Liver (tissue), 3 donors: ENCODE results near the gene ZNF32.
"Not testable (repeated sequence)": the region's sequence is repeated elsewhere in the genome, so short reads cannot be mapped to it uniquely, and the experiment has no call there.

Source experiments
- GABPA ChIP-seq, 2 donors: IDR thresholded peaks in 1 of 2; conservative IDR thresholded peaks in 1 of 2; 2 replicates each; pipeline ENCODE4 v1.6.1; 2016; ENCODE audit warnings: antibody characterized with exemption in 2 of 2, mild to moderate bottlenecking in 1 of 2, moderate library complexity in 1 of 2
- JUND ChIP-seq, 2 donors: IDR thresholded peaks; 2 replicates each; pipeline ENCODE4 v1.6.1; 2016; ENCODE audit warnings: antibody characterized with exemption in 2 of 2
- NR2F2 ChIP-seq: IDR thresholded peaks from 2 replicates; pipeline ENCODE4 v1.6.1; 2016; ENCODE audit warnings: antibody characterized with exemption
- RAD21 ChIP-seq, 2 donors: IDR thresholded peaks; 2 replicates each; pipeline ENCODE4 v1.6.1; 2016; ENCODE audit warnings: antibody characterized with exemption in 2 of 2, mild to moderate bottlenecking in 2 of 2
- SP1 ChIP-seq: IDR thresholded peaks from 2 replicates; pipeline ENCODE4 v1.6.1; 2018; ENCODE audit warnings: antibody characterized with exemption, mild to moderate bottlenecking
- TAF1 ChIP-seq: conservative IDR thresholded peaks from 2 replicates; pipeline ENCODE4 v1.6.1; 2016; ENCODE audit warnings: antibody characterized with exemption, mild to moderate bottlenecking
- YY1 ChIP-seq: IDR thresholded peaks from 2 replicates; pipeline ENCODE4 v1.6.1; 2016; ENCODE audit warnings: antibody characterized with exemption, mild to moderate bottlenecking
- TF ChIP-seq, protein P1 (sequence below): fragments of 150-350 bp; IDR thresholded peaks from 2 replicates; pipeline ENCODE4 v1.5.1; 2017; ENCODE audit warnings: improper control_type of control experiment, low read depth, low read length; ENCODE audit not compliant: missing input control
- TF ChIP-seq, protein P2 (sequence below): IDR thresholded peaks from 2 replicates; pipeline ENCODE4 v1.6.1; 2016; ENCODE audit warnings: antibody characterized with exemption, mild to moderate bottlenecking
- TF ChIP-seq, protein P3 (sequence below): IDR thresholded peaks from 2 replicates; pipeline ENCODE4 v1.6.1; 2016; ENCODE audit warnings: antibody characterized with exemption
- donor health status: healthy.
- donor health status: healthy.

DNA sequence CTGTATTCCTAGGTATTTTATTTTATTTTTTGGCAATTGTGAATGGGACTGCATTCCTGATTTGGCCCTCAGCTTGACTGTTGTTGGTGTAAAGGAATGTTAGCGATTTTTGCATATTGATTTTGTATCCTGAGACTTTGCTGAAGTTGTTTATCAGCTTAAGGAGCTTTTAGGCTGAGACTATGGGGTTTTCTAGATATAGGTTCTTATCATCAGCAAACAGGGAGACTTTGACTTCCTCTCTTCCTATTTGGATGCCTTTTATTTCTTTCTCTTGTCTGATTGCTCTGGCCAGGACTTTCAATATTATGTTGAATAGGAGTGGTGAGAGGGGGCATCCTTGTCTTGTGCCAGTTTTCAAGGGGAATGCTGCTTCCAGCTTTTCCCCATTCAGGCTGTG lies 12.9 kb downstream of the ZNF32 start:
- TF ChIP-seq, protein P1, sequence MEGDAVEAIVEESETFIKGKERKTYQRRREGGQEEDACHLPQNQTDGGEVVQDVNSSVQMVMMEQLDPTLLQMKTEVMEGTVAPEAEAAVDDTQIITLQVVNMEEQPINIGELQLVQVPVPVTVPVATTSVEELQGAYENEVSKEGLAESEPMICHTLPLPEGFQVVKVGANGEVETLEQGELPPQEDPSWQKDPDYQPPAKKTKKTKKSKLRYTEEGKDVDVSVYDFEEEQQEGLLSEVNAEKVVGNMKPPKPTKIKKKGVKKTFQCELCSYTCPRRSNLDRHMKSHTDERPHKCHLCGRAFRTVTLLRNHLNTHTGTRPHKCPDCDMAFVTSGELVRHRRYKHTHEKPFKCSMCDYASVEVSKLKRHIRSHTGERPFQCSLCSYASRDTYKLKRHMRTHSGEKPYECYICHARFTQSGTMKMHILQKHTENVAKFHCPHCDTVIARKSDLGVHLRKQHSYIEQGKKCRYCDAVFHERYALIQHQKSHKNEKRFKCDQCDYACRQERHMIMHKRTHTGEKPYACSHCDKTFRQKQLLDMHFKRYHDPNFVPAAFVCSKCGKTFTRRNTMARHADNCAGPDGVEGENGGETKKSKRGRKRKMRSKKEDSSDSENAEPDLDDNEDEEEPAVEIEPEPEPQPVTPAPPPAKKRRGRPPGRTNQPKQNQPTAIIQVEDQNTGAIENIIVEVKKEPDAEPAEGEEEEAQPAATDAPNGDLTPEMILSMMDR = not testable (repeated sequence)
- TF ChIP-seq, protein P2, sequence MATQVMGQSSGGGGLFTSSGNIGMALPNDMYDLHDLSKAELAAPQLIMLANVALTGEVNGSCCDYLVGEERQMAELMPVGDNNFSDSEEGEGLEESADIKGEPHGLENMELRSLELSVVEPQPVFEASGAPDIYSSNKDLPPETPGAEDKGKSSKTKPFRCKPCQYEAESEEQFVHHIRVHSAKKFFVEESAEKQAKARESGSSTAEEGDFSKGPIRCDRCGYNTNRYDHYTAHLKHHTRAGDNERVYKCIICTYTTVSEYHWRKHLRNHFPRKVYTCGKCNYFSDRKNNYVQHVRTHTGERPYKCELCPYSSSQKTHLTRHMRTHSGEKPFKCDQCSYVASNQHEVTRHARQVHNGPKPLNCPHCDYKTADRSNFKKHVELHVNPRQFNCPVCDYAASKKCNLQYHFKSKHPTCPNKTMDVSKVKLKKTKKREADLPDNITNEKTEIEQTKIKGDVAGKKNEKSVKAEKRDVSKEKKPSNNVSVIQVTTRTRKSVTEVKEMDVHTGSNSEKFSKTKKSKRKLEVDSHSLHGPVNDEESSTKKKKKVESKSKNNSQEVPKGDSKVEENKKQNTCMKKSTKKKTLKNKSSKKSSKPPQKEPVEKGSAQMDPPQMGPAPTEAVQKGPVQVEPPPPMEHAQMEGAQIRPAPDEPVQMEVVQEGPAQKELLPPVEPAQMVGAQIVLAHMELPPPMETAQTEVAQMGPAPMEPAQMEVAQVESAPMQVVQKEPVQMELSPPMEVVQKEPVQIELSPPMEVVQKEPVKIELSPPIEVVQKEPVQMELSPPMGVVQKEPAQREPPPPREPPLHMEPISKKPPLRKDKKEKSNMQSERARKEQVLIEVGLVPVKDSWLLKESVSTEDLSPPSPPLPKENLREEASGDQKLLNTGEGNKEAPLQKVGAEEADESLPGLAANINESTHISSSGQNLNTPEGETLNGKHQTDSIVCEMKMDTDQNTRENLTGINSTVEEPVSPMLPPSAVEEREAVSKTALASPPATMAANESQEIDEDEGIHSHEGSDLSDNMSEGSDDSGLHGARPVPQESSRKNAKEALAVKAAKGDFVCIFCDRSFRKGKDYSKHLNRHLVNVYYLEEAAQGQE = not testable (repeated sequence)
- TF ChIP-seq TAF1; RAD21 (IDR thresholded peaks at IDR 0.05); YY1; JUND (IDR thresholded peaks at IDR 0.05); GABPA (IDR thresholded peaks at IDR 0.05 in 1 of 2, conservative IDR thresholded peaks at IDR 0.05 in 1 of 2); NR2F2; SP1: not testable (repeated sequence)
- TF ChIP-seq, protein P3, sequence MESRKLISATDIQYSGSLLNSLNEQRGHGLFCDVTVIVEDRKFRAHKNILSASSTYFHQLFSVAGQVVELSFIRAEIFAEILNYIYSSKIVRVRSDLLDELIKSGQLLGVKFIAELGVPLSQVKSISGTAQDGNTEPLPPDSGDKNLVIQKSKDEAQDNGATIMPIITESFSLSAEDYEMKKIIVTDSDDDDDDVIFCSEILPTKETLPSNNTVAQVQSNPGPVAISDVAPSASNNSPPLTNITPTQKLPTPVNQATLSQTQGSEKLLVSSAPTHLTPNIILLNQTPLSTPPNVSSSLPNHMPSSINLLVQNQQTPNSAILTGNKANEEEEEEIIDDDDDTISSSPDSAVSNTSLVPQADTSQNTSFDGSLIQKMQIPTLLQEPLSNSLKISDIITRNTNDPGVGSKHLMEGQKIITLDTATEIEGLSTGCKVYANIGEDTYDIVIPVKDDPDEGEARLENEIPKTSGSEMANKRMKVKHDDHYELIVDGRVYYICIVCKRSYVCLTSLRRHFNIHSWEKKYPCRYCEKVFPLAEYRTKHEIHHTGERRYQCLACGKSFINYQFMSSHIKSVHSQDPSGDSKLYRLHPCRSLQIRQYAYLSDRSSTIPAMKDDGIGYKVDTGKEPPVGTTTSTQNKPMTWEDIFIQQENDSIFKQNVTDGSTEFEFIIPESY = not testable (repeated sequence)
